GM19455 (cell line): ENCODE measurements around the gene RTTN.
A peak's percentile ranks its signal among the peaks of the same experiment; 100 is the strongest.

Experiments used
- ATAC-seq: cut with Tn5 transposase; IDR thresholded peaks from one replicate; pipeline ENCODE4 v1.9.1; 2021; ENCODE audit not compliant: unreplicated experiment

Gene RTTN

GRCh38 chr18:70089858-70090257, 115.6 kb downstream of the RTTN start:
- ATAC-seq: no peak

GRCh38 chr18:70086085-70086484, 119.4 kb downstream of the RTTN start:
- ATAC-seq: no peak

GRCh38 chr18:70085641-70086040, 119.8 kb downstream of the RTTN start:
- no peak for ATAC-seq

- no peak for ATAC-seq
These were observed 123.1 kb downstream of the RTTN start for GRCh38 chr18:70082430-70082829.

GRCh38 chr18:70078106-70078505, 127.4 kb downstream of the RTTN start:
- no peak for ATAC-seq

GRCh38 chr18:70075906-70076305, 129.6 kb downstream of the RTTN start:
- ATAC-seq: no peak

GRCh38 chr18:70074116-70074515, 131.4 kb downstream of the RTTN start:
- ATAC-seq: no peak

GRCh38 chr18:70073432-70073831, 132.1 kb downstream of the RTTN start:
- ATAC-seq: no peak

- ATAC-seq: no peak
These were observed 132.8 kb downstream of the RTTN start for GRCh38 chr18:70072678-70073077.

- ATAC-seq: no peak
These were observed 135.5 kb downstream of the RTTN start for GRCh38 chr18:70069965-70070364.

GRCh38 chr18:70069382-70069781, 136.1 kb downstream of the RTTN start:
- no peak for ATAC-seq

- ATAC-seq: no peak
These were observed 136.5 kb downstream of the RTTN start for GRCh38 chr18:70068981-70069380.

GRCh38 chr18:70059684-70060083, 145.8 kb downstream of the RTTN start:
- ATAC-seq: no peak

GRCh38 chr18:70058916-70059315, 146.6 kb downstream of the RTTN start:
- peak; percentile 98 for ATAC-seq

- ATAC-seq: no peak
These were observed 157.4 kb downstream of the RTTN start for GRCh38 chr18:70047931-70048603.

GRCh38 chr18:70046796-70047195, 158.7 kb downstream of the RTTN start:
- no peak for ATAC-seq

- no peak for ATAC-seq
These were observed 159.3 kb downstream of the RTTN start for GRCh38 chr18:70046207-70046606.

- no peak for ATAC-seq
These were observed 160.9 kb downstream of the RTTN start for GRCh38 chr18:70044632-70045031.

- ATAC-seq: no peak
These were observed 163.9 kb downstream of the RTTN start for GRCh38 chr18:70041459-70042050.

GRCh38 chr18:70039186-70039585, 166.3 kb downstream of the RTTN start:
- ATAC-seq: no peak

- ATAC-seq: no peak
These were observed 167.9 kb downstream of the RTTN start for GRCh38 chr18:70037431-70038061.

GRCh38 chr18:70036771-70037347, 168.6 kb downstream of the RTTN start:
- peak; percentile 99 for ATAC-seq
